HepG2 (cell line): ENCODE data around the gene PPP4R3A.

Source experiments
- HNF4G ChIP-seq, 2 experiments: sonication (generic) in 1 of 2; formaldehyde crosslinking in 1 of 2; IDR thresholded peaks; 2 replicates each; pipeline versions ENCODE4 v1.4.0 to v1.6.1; 2011 to 2020; ENCODE audit warnings: borderline replicate concordance in 2 of 2, low read depth in 2 of 2, mild to moderate bottlenecking in 2 of 2, low read length in 1 of 2, missing genetic modification reagents in 1 of 2, moderate library complexity in 1 of 2
- NFE2L2 ChIP-seq: fragments of 150-350 bp; IDR thresholded peaks from 2 replicates; pipeline ENCODE4 v1.6.1; 2014; ENCODE audit warnings: low read length
- POLR2A ChIP-seq, 2 experiments: IDR thresholded peaks; 2 replicates each; pipeline ENCODE4 v1.6.1; 2011; ENCODE audit warnings: low read depth in 2 of 2, low read length in 2 of 2, mild to moderate bottlenecking in 1 of 2, moderate library complexity in 1 of 2; ENCODE audit not compliant: insufficient read depth in 1 of 2
- RAD21 ChIP-seq: fragments of 450-650 bp; formaldehyde crosslinking; IDR thresholded peaks from 2 replicates; pipeline ENCODE4 v1.5.0; 2020; ENCODE audit warnings: mild to moderate bottlenecking
- ZNF563 ChIP-seq: sonication (generic); formaldehyde crosslinking; IDR thresholded peaks from 2 replicates; pipeline ENCODE4 v1.8.0; 2022; ENCODE audit warnings: mild to moderate bottlenecking, moderate library complexity, missing genetic modification reagents
- TF ChIP-seq, protein P1 (sequence below), 2 experiments: sonication (generic) in 1 of 2; formaldehyde crosslinking in 1 of 2; IDR thresholded peaks; 2 replicates each; pipeline versions ENCODE4 v1.4.0 to v1.6.1; 2018 to 2020; ENCODE audit warnings: missing genetic modification reagents in 2 of 2, borderline replicate concordance in 1 of 2, low read depth in 1 of 2, mild to moderate bottlenecking in 1 of 2, missing biosample characterization in 1 of 2
- TF ChIP-seq, protein P2 (sequence below): sonication (generic); formaldehyde crosslinking; IDR thresholded peaks from 2 replicates; pipeline ENCODE4 v1.5.0; 2020; ENCODE audit warnings: mild to moderate bottlenecking, missing genetic modification reagents, moderate library complexity
- TF ChIP-seq, protein P3 (sequence below): IDR thresholded peaks from 2 replicates; pipeline ENCODE4 v1.6.1; 2012; ENCODE audit warnings: low read length, improper control_type of control experiment

DNA sequence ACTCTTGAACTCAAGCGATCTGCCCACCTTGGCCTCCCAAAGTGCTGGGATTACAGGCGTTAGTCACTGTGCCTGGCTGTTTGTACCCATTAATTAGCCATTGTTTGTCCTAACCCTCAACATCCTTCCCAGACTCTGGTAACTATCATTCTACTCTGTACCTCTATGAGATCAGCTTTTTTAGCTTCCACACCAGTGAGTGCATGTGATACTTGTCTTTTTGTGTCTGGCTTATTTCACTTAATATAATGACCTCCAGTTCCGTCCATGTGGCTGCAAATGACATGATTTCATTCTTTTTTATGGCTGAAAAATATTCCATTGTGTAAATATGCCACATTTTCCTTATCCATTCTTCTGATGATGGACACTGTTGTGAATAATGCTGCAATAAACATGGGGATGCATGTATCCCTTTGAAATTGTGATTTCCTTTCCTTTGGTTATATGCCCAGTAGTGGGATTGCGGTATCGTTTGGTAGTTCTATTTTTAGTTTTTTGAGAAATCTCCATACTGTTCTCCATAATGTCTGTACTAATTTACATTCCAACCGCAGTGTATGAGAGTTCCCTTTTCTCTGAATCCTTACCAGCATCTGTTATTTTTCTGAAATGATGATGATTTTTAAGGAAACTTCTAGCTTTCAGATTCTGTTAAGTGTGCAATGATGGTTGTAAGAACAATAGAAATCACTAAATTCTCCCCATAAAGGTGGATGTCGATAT is 6.7 kb upstream of the PPP4R3A start:
- TF ChIP-seq POLR2A (IDR thresholded peaks at IDR 0.05; ENCODE audit: insufficient read depth in 1 of 2, low read depth in 2 of 2, low read length in 2 of 2) = no peak
- no peak for TF ChIP-seq RAD21
- TF ChIP-seq ZNF563 (CRISPR knock-in tag) = no peak
- TF ChIP-seq NFE2L2 = no peak
- TF ChIP-seq, protein P1, sequence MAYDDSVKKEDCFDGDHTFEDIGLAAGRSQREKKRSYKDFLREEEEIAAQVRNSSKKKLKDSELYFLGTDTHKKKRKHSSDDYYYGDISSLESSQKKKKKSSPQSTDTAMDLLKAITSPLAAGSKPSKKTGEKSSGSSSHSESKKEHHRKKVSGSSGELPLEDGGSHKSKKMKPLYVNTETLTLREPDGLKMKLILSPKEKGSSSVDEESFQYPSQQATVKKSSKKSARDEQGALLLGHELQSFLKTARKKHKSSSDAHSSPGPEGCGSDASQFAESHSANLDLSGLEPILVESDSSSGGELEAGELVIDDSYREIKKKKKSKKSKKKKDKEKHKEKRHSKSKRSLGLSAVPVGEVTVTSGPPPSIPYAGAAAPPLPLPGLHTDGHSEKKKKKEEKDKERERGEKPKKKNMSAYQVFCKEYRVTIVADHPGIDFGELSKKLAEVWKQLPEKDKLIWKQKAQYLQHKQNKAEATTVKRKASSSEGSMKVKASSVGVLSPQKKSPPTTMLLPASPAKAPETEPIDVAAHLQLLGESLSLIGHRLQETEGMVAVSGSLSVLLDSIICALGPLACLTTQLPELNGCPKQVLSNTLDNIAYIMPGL (CRISPR knock-in tag; IDR thresholded peaks at IDR 0.05; ENCODE audit: borderline replicate concordance in 1 of 2, low read depth in 1 of 2) = no peak
- TF ChIP-seq, protein P2, sequence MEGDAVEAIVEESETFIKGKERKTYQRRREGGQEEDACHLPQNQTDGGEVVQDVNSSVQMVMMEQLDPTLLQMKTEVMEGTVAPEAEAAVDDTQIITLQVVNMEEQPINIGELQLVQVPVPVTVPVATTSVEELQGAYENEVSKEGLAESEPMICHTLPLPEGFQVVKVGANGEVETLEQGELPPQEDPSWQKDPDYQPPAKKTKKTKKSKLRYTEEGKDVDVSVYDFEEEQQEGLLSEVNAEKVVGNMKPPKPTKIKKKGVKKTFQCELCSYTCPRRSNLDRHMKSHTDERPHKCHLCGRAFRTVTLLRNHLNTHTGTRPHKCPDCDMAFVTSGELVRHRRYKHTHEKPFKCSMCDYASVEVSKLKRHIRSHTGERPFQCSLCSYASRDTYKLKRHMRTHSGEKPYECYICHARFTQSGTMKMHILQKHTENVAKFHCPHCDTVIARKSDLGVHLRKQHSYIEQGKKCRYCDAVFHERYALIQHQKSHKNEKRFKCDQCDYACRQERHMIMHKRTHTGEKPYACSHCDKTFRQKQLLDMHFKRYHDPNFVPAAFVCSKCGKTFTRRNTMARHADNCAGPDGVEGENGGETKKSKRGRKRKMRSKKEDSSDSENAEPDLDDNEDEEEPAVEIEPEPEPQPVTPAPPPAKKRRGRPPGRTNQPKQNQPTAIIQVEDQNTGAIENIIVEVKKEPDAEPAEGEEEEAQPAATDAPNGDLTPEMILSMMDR (CRISPR knock-in tag) = no peak
- no peak for TF ChIP-seq HNF4G (IDR thresholded peaks at IDR 0.05; ENCODE audit: borderline replicate concordance, low read depth, low read length)
- TF ChIP-seq HNF4G (CRISPR knock-in tag; IDR thresholded peaks at IDR 0.05; ENCODE audit: borderline replicate concordance, low read depth) = no peak
- TF ChIP-seq, protein P3, sequence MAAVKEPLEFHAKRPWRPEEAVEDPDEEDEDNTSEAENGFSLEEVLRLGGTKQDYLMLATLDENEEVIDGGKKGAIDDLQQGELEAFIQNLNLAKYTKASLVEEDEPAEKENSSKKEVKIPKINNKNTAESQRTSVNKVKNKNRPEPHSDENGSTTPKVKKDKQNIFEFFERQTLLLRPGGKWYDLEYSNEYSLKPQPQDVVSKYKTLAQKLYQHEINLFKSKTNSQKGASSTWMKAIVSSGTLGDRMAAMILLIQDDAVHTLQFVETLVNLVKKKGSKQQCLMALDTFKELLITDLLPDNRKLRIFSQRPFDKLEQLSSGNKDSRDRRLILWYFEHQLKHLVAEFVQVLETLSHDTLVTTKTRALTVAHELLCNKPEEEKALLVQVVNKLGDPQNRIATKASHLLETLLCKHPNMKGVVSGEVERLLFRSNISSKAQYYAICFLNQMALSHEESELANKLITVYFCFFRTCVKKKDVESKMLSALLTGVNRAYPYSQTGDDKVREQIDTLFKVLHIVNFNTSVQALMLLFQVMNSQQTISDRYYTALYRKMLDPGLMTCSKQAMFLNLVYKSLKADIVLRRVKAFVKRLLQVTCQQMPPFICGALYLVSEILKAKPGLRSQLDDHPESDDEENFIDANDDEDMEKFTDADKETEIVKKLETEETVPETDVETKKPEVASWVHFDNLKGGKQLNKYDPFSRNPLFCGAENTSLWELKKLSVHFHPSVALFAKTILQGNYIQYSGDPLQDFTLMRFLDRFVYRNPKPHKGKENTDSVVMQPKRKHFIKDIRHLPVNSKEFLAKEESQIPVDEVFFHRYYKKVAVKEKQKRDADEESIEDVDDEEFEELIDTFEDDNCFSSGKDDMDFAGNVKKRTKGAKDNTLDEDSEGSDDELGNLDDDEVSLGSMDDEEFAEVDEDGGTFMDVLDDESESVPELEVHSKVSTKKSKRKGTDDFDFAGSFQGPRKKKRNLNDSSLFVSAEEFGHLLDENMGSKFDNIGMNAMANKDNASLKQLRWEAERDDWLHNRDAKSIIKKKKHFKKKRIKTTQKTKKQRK = no peak
